HG03432 (cell line): Measurements from ENCODE around the gene ADAMTS9.

Experiments used
- ATAC-seq: cut with Tn5 transposase; IDR thresholded peaks from one replicate; pipeline ENCODE4 v1.9.1; 2021; ENCODE audit warnings: mild to moderate bottlenecking, moderate library complexity; ENCODE audit not compliant: unreplicated experiment

Gene ADAMTS9

DNA sequence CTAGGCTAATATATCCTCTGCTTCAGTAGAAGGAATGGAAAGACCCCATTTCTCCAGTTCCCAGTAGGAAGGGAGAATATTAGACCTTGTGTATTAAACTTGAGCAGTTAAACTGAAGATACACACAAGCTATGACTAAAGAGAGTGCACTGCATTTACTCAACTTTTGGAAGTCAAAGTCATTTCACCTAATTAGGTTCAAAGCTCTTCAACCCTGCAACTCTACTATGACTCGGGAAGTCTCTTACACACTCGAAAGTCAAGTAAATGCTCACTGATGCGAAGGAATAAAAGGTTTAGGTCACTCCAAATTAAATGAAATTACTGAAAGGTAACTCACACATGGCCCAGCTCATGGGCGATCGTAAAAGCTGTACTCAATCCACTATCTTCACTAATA, 33.8 kb downstream of the ADAMTS9 start:
- no peak for ATAC-seq

- no peak for ATAC-seq
These were observed 34.7 kb downstream of the ADAMTS9 start for GRCh38 chr3:64653101-64653500.

GRCh38 chr3:64651741-64652241, 36.0 kb downstream of the ADAMTS9 start:
- no peak for ATAC-seq

DNA sequence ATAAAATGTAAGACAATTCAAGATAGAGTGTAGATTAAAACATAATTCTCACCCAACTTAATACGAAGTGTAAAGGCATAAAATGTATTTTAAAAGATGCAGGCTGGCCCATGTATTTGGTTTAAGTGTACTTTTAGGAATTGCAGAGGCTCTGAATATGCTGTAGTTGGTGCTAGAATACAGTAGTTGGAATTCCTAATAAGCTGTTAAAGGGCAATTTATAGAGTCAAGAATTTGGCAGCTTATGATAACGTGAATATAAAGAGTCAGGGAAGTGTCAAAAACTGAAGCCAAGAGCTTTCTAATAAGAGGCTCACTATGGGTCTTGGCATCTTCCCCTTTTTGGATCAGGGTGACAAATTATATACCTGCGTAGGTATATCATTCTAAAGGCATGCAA, 36.5 kb downstream of the ADAMTS9 start:
- ATAC-seq = no peak

DNA sequence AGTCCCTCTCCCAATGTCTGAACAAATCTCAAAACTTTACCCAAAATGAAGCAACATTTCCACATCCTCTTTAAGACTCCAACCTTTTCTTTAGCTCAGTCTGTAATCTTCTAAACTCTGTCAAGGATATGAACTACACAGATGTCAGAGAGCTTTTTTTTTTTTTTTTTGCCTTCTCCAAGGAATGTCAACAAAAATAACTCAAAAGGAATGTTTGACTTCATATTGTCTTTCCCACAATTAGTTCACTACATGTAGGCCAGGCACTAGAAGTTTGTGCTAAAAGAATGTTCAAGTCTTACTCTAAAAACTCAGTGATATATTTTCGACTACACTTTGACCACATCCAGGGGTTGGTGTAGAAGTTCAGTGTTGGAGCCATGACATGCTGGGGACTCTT, 37.1 kb downstream of the ADAMTS9 start:
- no peak for ATAC-seq

DNA sequence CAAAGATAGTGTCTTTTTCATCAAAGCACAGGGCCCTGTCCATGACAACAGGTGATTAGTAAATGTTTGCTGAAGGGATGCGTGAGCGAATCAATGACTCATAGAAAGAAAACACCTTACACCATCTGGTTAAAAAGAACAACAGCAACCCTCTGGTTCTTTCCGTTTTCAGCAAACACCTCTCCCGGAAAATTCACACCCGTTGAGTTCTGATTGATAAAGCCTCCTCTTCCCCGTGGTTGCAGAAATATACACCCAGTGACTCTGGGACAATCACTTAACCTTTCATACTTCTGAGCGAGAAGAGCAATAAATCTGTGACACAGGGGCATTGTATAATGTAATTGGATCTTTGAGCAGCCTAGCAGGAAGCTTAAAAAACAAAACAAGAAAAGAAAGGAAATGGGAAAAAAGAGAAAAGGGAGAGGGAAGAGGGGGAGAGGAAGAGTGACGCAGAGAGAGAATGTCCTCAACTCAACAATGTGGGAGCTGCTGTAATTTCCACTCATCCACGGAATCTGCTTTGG, 37.6 kb downstream of the ADAMTS9 start:
- ATAC-seq = no peak

- ATAC-seq = no peak
These were observed 38.6 kb downstream of the ADAMTS9 start for GRCh38 chr3:64648927-64649906.

DNA sequence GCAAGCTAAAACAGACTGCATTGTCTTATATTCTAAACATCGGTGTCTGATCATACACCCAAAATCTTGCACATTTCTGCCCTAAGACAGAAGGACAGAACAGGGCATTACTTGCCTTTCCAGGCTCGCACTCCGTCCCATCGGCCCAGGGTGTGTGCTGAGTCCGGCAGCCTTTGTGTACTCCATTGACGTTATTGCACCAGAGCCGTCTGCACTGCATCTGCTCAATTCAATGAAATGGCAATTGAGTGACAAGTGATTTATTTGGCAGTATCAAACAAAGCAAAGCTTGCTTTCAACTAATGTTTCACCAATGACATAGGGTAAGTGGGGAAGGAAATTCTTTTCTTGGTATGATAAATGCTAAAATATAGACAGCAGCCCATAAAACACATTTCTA, 40.0 kb downstream of the ADAMTS9 start:
- ATAC-seq = no peak

GRCh38 chr3:64645243-64645642, 42.6 kb downstream of the ADAMTS9 start:
- ATAC-seq = no peak

DNA sequence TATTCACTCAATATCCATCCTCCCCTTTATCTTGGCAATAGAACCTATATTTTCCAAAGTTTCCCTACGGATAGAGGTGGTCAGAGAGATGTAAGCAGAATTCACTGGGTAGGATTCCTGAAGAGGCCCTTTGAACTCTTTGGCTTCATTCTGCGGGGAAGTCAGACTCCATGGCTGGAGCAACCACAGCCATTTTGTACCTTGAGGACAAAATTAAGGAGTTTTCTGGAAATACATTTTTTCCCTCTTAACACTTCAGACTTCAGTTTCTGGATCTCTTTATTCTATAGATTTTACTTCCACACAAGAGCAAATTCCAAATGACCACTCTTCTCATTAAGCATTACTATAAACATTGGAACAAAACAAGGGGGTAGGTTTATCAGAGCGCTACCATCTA, 43.3 kb downstream of the ADAMTS9 start:
- no peak for ATAC-seq

DNA sequence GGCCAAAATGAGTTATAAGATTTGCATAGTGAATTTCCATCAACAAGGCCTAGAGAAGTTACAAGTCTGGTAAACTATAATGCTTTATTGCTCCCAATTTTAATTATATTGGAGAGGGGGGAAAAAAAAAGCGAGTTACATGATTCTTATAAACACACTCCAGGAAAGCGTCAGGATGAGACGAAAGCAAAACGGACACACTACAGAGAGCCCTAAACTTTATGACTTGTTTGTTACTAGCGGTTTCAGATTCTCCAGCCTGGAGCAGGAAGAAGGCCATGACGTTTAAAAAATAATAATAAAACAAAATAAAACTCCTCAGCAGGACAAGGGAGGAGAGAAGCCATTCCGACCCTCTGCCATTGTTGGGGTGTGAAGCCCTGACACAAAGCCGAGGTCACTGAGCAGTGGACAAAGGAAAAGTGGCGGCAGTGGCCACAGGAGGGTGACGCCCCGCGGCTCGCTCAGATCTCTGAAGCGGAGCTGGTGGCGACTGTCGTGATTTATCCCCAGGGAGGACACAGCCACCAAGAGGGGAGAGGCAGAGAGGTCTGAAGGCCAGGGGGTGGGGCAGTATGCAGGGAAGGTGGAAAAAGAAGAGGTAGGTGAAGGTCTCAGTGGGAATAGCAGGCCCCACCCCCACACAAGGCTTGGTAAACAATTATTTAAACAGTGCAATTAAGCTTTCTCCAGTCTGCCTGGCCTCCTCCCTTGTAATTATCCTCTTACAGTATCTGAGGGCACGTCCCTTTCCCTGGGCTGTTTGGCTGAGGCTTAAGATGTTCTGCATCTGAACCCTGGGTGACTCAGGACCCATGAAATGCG, 45.3 kb downstream of the ADAMTS9 start:
- ATAC-seq = no peak

DNA sequence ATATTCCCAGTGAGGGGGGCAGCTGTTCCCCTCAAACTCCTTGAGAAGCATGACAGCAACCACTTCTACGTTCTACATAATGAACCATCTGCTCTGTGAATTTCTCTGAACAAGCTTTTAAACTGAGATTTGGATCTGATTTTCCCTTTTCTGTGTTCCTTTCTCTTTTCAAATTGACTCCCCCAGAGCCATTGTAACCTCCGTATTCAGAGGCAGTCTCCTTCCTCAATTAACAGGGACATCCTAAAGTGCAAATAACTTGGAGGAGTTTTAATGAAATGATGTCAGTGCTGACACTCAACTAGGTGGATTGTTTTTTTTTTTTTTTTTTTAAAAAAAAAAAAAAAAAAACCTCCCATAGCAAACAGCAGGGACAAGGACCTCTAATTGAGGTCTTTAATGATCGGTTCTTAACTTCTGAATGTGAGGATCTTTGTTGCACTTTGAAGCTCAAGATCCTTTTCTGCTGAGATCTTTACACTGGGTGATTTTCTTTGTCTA, 48.8 kb downstream of the ADAMTS9 start:
- no peak for ATAC-seq

GRCh38 chr3:64638511-64638910, 49.3 kb downstream of the ADAMTS9 start:
- ATAC-seq = no peak

- ATAC-seq = no peak
These were observed 53.4 kb downstream of the ADAMTS9 start for GRCh38 chr3:64634417-64634816.

DNA sequence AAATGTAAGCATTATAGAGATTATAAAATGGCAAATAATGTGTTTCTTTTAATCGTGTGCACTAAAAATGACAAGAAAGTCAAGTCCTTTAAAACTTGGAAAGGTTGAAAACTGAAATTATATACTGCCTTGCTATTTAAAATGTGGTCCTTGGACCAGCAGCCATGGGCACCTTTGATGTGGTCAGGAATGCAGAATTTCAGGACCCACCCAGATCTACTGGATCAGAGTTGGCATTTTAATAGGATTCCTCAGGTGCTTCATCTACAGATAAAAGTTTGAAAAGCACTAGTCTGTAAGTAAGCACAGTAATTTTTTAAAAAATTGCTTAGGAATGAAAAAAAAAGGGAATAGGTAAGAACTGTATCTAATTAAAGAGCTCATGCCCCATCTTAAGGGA, 55.8 kb downstream of the ADAMTS9 start:
- no peak for ATAC-seq

DNA sequence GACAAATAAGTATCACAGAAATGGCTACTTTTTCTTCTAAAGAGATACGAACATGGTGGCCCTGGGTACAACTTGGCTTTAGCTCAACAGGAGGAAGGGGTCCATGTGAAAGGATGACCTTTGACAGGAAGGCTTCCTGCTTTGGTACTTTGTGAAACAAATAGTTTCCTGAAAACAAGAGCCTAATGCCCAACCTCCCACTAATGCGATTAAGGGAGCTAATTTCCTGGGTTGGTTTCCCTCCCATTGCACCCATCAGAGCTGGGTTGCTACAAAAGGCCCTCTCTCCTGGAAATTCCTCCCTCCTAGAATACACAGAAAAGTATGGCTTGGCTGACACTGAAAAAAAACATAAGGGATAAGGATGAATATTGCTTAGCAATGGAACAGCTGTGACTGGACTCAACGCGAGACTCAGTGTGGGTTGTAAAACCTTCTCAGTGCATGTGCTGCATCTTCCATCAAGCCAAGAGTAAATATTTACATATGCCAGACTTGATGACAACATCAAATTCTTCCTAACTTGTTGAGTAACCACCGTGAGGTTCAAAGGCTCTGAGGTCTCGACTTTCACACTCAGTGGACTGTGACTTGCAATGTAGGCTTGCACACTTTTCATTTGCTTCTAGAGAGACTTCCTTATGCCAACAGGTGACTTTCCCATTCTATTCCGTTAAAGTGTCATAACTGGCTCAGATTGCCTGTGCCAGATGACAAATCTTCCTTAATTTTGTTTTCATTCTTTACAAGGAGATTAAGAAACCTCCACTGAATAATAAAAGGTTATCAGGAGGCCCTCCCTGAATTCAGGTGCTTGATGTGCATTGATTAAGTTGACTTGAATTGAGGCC, 60.1 kb downstream of the ADAMTS9 start:
- no peak for ATAC-seq

DNA sequence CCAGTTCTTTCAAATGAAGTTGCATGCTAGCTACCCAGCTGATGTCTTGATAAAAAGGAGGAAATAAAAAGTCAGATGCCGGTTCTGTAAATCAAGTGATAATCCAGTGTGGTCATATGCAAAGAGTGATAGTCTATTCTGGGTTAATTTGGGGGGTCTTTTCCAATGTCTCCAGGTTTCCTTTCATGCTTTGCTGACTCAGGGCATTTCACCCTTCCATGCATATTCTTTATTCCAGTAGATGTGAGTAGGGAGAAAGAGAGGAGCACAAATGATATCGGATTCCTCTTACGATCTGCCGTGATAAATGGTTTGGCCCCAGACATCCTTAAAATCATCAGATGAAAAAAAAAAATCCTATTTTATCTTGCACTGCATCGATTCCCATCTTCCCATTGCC, 60.8 kb downstream of the ADAMTS9 start:
- ATAC-seq = no peak

- ATAC-seq = no peak
These were observed 62.4 kb downstream of the ADAMTS9 start for GRCh38 chr3:64625381-64625780.

GRCh38 chr3:64623125-64623524, 64.7 kb downstream of the ADAMTS9 start:
- ATAC-seq = no peak

GRCh38 chr3:64621726-64622395, 65.9 kb downstream of the ADAMTS9 start:
- no peak for ATAC-seq
